Measurements from ENCODE around the gene HOXD11. TPM values are rescaled to one million over a fixed set of nuclear protein-coding genes. Genes with fewer than 3 reads are reported as not detected.
A peak's percentile ranks its signal among the peaks of the same experiment; 100 is the strongest.

The HOXD11 gene
- total RNA-seq, 1 donor: not detected

GRCh38 chr2:176093145-176093897, 13.8 kb upstream of the HOXD11 start:
- Histone ChIP-seq H3K27ac (ENCODE audit: low read depth, low read length) (no peak overlapping the region), H3K4me2 (ENCODE audit: insufficient read depth, low read length) (peak overlapping the region; percentile 45), H3K36me3 (ENCODE audit: insufficient read depth, low read length) (no peaks in the 10 kb centered on the region), H3K4me1 (ENCODE audit: insufficient read depth, low read length) (peaks cover 9% of the 10 kb centered on the region), H3K27me3 (ENCODE audit: insufficient read depth, low read length) (peaks cover 97% of the 10 kb centered on the region), H3K79me2 (ENCODE audit: insufficient read depth, low read length) (no peaks in the 10 kb centered on the region), H3K4me3 (ENCODE audit: insufficient read depth, low read length) (peak overlapping the region; percentile 29), H3K9me3 (ENCODE audit: low read depth, low read length) (no peaks in the 10 kb centered on the region), H2AFZ (ENCODE audit: low read length) (peak overlapping the region; percentile 50), H4K20me1 (ENCODE audit: insufficient read depth, low read length) (no peaks in the 10 kb centered on the region)
- DNase-seq (ENCODE audit: insufficient read length, low spot score, missing footprints): no peak
- no peak for TF ChIP-seq CTCF (IDR thresholded peaks at IDR 0.05; ENCODE audit: extremely low read depth, low read depth, low read length)

DNA sequence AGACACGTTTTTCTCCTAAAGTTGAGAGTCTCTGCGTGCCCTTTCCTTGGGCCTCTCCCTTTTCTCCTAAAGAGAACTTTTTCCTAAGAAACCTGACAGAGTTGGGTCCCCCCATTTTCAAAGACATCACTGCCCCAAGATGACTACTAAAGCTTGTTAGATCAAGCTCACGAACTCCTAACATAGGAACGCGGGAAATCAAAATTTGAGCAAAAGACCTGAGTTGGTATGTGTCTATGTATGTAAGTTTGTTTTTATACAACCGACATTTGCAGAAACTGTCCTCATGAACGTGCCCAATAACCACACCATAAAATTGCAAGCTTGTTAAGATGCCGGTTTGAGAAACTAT, 13.2 kb upstream of the HOXD11 start:
- Histone ChIP-seq H3K4me2 (ENCODE audit: insufficient read depth, low read length) (no peak overlapping the region), H3K27me3 (ENCODE audit: insufficient read depth, low read length) (peaks cover 97% of the 10 kb centered on the region)

GRCh38 chr2:176094349-176094748, 12.7 kb upstream of the HOXD11 start:
- no peak for DNase-seq (ENCODE audit: insufficient read length, low spot score, missing footprints)
- Histone ChIP-seq H2AFZ (ENCODE audit: low read length) (no peak overlapping the region), H3K27ac (ENCODE audit: low read depth, low read length) (no peak overlapping the region), H4K20me1 (ENCODE audit: insufficient read depth, low read length) (no peaks in the 10 kb centered on the region), H3K79me2 (ENCODE audit: insufficient read depth, low read length) (no peaks in the 10 kb centered on the region), H3K36me3 (ENCODE audit: insufficient read depth, low read length) (no peaks in the 10 kb centered on the region), H3K4me3 (ENCODE audit: insufficient read depth, low read length) (no peak overlapping the region), H3K9me3 (ENCODE audit: low read depth, low read length) (no peaks in the 10 kb centered on the region), H3K4me1 (ENCODE audit: insufficient read depth, low read length) (peaks cover 9% of the 10 kb centered on the region), H3K27me3 (ENCODE audit: insufficient read depth, low read length) (peaks cover 97% of the 10 kb centered on the region), H3K4me2 (ENCODE audit: insufficient read depth, low read length) (no peak overlapping the region)
- TF ChIP-seq CTCF (IDR thresholded peaks at IDR 0.05; ENCODE audit: extremely low read depth, low read depth, low read length): no peak

More for the DNA sequence above, 13.2 kb upstream of the HOXD11 start:
- Histone ChIP-seq H3K27ac (ENCODE audit: low read depth, low read length) (no peak overlapping the region), H3K4me1 (ENCODE audit: insufficient read depth, low read length) (peaks cover 9% of the 10 kb centered on the region), H3K4me3 (ENCODE audit: insufficient read depth, low read length) (no peak overlapping the region), H3K79me2 (ENCODE audit: insufficient read depth, low read length) (no peaks in the 10 kb centered on the region), H3K36me3 (ENCODE audit: insufficient read depth, low read length) (no peaks in the 10 kb centered on the region), H2AFZ (ENCODE audit: low read length) (no peak overlapping the region), H3K9me3 (ENCODE audit: low read depth, low read length) (no peaks in the 10 kb centered on the region), H4K20me1 (ENCODE audit: insufficient read depth, low read length) (no peaks in the 10 kb centered on the region)
- no peak for TF ChIP-seq CTCF (IDR thresholded peaks at IDR 0.05; ENCODE audit: extremely low read depth, low read depth, low read length)
- DNase-seq (ENCODE audit: insufficient read length, low spot score, missing footprints): no peak

- TF ChIP-seq CTCF (IDR thresholded peaks at IDR 0.05; ENCODE audit: extremely low read depth, low read depth, low read length): no peak
- Histone ChIP-seq H3K4me2 (ENCODE audit: insufficient read depth, low read length) (no peak overlapping the region), H3K4me1 (ENCODE audit: insufficient read depth, low read length) (peaks cover 9% of the 10 kb centered on the region), H3K9me3 (ENCODE audit: low read depth, low read length) (no peaks in the 10 kb centered on the region), H3K27ac (ENCODE audit: low read depth, low read length) (no peak overlapping the region), H3K4me3 (ENCODE audit: insufficient read depth, low read length) (no peak overlapping the region), H3K79me2 (ENCODE audit: insufficient read depth, low read length) (no peaks in the 10 kb centered on the region), H4K20me1 (ENCODE audit: insufficient read depth, low read length) (no peaks in the 10 kb centered on the region), H3K27me3 (ENCODE audit: insufficient read depth, low read length) (peaks cover 97% of the 10 kb centered on the region), H3K36me3 (ENCODE audit: insufficient read depth, low read length) (no peaks in the 10 kb centered on the region), H2AFZ (ENCODE audit: low read length) (no peak overlapping the region)
- DNase-seq (ENCODE audit: insufficient read length, low spot score, missing footprints): no peak
Observed at GRCh38 chr2:176095421-176095820, 11.7 kb upstream of the HOXD11 start.
